Esophagus muscularis mucosa (tissue), 4 donors: Measurements from ENCODE around the gene NPPB. TPM values are rescaled to one million over a fixed set of nuclear protein-coding genes. Genes with fewer than 3 reads are reported as not detected.

Experiments
- DNase-seq: peaks from one replicate; pipeline ENCODE4 v3.0.0-alpha.2; 2017; ENCODE audit errors: extremely low spot score
- H3K27ac ChIP-seq, 4 donors: fragments of 200-600 bp; sonication (generic); replicated peaks in 1 of 4; 1 replicate in 3 of 4; 2 replicates in 1 of 4; pipeline ENCODE4 v1.5.1; 2016 to 2019; ENCODE audit warnings: mild to moderate bottlenecking in 1 of 4
- H3K27me3 ChIP-seq, 4 donors: fragments of 200-600 bp; sonication (generic); one replicate each; pipeline versions ENCODE4 v1.5.1 to v1.6.0; 2016 to 2019
- H3K36me3 ChIP-seq, 4 donors: fragments of 200-600 bp; sonication (generic); one replicate each; pipeline ENCODE4 v1.5.1; 2016 to 2019
- H3K4me1 ChIP-seq, 4 donors: fragments of 200-600 bp; sonication (generic); one replicate each; pipeline ENCODE4 v1.5.1; 2016 to 2019
- H3K4me3 ChIP-seq, 4 donors: fragments of 200-600 bp; sonication (generic); 1 replicate in 2 of 4; 2 replicates in 2 of 4; pipeline ENCODE4 v1.5.1; 2016 to 2019; ENCODE audit warnings: mild to moderate bottlenecking in 4 of 4, moderate library complexity in 1 of 4
- H3K9me3 ChIP-seq, 4 donors: fragments of 200-600 bp; sonication (generic); 1 replicate in 3 of 4; 2 replicates in 1 of 4; pipeline ENCODE4 v1.5.1; 2016 to 2019
- CTCF ChIP-seq, 3 experiments: fragments of 200-600 bp in 2 of 3; fragments of 450-650 bp in 1 of 3; sonication (generic) in 2 of 3; IDR thresholded peaks; one replicate each; pipeline ENCODE4 v1.5.1; 2017 to 2019; ENCODE audit warnings: antibody characterized with exemption in 3 of 3, mild to moderate bottlenecking in 2 of 3, moderate library complexity in 1 of 3
- EP300 ChIP-seq: sonication (generic); formaldehyde crosslinking; IDR thresholded peaks from one replicate; pipeline ENCODE4 v1.6.1; 2017; ENCODE audit warnings: antibody characterized with exemption
- POLR2A ChIP-seq: fragments of 450-650 bp; IDR thresholded peaks from one replicate; pipeline ENCODE4 v1.6.1; 2017; ENCODE audit warnings: antibody characterized with exemption, moderate library complexity, mild to moderate bottlenecking, low read depth
- POLR2AphosphoS5 ChIP-seq, 2 donors: sonication (generic); formaldehyde crosslinking; IDR thresholded peaks; one replicate each; pipeline ENCODE4 v1.6.1; 2017; ENCODE audit warnings: antibody characterized with exemption in 2 of 2
- WGBS: methylation state at CpG from one replicate; pipeline ENCODE4 v1.1.5; 2018; 5-methylcytosine and 5-hydroxymethylcytosine counted together
- intact Hi-C: fragments of 100-400 bp; cut with DNase I; formaldehyde crosslinking; loops from one replicate; pipeline ENCODE4 v1.15.1; 2023
- small RNA-seq, 3 donors: library from RNA; depleted of rRNA; stranded (forward); fragments of <200 nt; gene quantifications; one replicate each; pipeline ENCODE3, GENCODE V24; 2016
- total RNA-seq, 4 donors: library from RNA; depleted of rRNA; stranded (reverse); fragments of >200 nt; gene quantifications; one replicate each; pipeline versions ENCODE4 v1.1.0 to v1.2.1, GENCODE V29; 2016

The NPPB gene
- total RNA-seq, 4 donors from 2014 or later: not detected

DNA sequence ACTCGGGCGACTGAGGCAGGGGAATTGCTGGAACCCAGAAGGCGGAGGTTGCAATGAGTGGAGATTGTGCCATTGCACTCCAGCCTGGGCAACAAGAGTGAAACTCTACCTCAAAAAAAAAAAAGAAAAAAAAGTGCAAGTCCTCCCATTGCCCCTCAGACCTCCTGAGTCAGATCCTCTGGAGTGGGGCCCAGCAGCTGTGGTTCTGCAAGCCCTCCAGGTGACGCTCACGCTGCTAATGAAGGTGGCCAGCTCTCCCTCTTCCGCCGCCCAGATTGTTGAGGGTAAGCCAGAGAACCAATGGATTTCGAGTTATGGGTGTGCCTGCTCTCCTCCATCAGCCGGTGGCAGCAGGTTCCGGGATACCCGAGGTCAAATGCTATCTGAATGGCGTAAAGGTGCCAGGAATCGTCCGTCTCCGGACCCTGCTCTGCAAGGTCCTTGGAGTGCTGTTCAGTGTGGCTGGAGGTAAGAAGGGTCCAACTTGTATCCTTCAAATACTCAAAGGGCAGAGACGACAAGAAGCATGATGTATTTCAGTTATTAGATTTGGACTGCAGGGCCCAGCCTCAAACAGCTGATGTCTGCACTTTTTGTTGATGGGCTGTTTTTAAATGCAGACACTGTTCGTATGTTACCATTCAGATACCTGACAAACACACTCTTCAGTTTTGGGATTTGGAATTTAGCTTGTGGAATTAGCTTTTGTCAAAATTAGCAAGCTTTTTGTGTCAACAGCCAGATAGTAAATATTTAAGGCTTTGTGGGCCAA is 35.2 kb downstream of the NPPB start:
- H3K36me3 ChIP-seq: peaks cover 61 to 100% (median 89%) of the 10 kb centered on the region in 4 donors
- no peak overlapping the region for H3K27ac ChIP-seq
- DNase-seq: no peak
- peaks cover 0 to 5% (median 0%) of the 10 kb centered on the region in 4 donors for H3K4me1 ChIP-seq
- TF ChIP-seq POLR2A (no peak), CTCF (IDR thresholded peaks at IDR 0.05) (no peak), POLR2AphosphoS5 (IDR thresholded peaks at IDR 0.05) (no peak), EP300 (no peak)
- H3K9me3 ChIP-seq: no peaks in the 10 kb centered on the region
- intact Hi-C loops: no loop called here
- 91% methylated on average over 17 of the region's 17 CpGs for WGBS
- H3K4me3 ChIP-seq: no peak overlapping the region
- no peaks in the 10 kb centered on the region for H3K27me3 ChIP-seq

DNA sequence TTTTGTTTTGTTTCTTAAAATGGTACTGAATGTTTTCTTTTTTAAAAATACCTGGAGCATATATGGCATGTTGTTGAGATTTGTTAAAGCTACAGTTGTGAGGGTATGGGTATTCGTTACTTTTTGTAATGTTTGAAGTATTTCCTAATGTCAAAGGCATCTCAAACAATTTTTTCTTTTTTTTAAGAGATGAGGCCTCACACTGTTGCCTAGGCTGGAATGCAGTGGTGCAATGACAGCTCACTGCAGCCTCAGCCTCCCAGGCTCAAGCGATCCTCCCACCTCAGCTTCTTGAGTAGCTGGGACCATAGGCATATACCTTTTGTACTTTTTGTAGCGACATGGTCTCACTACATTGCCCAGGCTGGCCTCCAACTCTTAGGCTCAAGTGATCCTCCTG is 36.7 kb downstream of the NPPB start:
- Histone ChIP-seq H3K9me3 (no peaks in the 10 kb centered on the region), H3K27ac (no peak overlapping the region), H3K27me3 (no peaks in the 10 kb centered on the region), H3K4me3 (no peak overlapping the region), H3K36me3 (peaks cover 53 to 100% (median 89%) of the 10 kb centered on the region in 4 donors), H3K4me1 (peaks cover 0 to 5% (median 0%) of the 10 kb centered on the region in 4 donors)
- no peak for TF ChIP-seq EP300
- TF ChIP-seq CTCF (IDR thresholded peaks at IDR 0.05): no peak
- no peak for TF ChIP-seq POLR2A
- TF ChIP-seq POLR2AphosphoS5 (IDR thresholded peaks at IDR 0.05): no peak
- DNase-seq: no peak
- intact Hi-C loops: no loop called here
- 85% methylated on average over 3 of the region's 3 CpGs for WGBS

- 91% methylated on average over 12 of the region's 12 CpGs for WGBS
Measured at GRCh38 chr1:11817192-11817591, 41.6 kb downstream of the NPPB start.

DNA sequence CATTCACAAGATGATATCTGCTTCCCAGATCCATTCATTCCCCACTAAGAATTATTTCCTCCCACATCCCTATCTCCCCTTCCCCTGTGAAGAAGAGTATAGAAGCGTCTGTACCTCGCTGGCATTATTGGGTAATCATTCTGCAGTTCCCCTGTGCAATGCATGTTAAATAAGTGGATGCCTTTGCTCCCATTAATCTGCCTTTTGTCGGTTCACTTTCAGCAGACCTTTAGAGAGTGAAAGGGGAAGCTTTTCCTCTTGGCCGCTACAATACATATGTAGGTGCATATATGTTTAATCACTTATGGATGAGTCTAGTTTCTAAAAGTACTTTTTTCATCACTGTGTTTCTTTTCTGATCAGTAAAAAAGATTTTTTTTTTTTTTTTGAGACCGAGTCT is 45.7 kb downstream of the NPPB start:
- intact Hi-C loops: no loop called here
- no peak overlapping the region for H3K4me3 ChIP-seq
- H3K9me3 ChIP-seq: no peaks in the 10 kb centered on the region
- WGBS: 86% methylated on average over 5 of the region's 5 CpGs
- H3K27me3 ChIP-seq: no peaks in the 10 kb centered on the region
- no peak overlapping the region for H3K27ac ChIP-seq
- peaks cover 31 to 78% (median 65%) of the 10 kb centered on the region in 4 donors for H3K36me3 ChIP-seq
- TF ChIP-seq POLR2A (no peak), CTCF (IDR thresholded peaks at IDR 0.05) (no peak), EP300 (no peak), POLR2AphosphoS5 (IDR thresholded peaks at IDR 0.05) (no peak)
- H3K4me1 ChIP-seq: peaks cover 0 to 14% (median 14%) of the 10 kb centered on the region in 4 donors
- no peak for DNase-seq

More at GRCh38 chr1:11817192-11817591, 41.6 kb downstream of the NPPB start:
- intact Hi-C loops: no loop called here
- no peak overlapping the region for H3K4me3 ChIP-seq
- no peaks in the 10 kb centered on the region for H3K27me3 ChIP-seq
- TF ChIP-seq EP300 (no peak), POLR2A (no peak), POLR2AphosphoS5 (IDR thresholded peaks at IDR 0.05) (no peak), CTCF (IDR thresholded peaks at IDR 0.05) (no peak)
- no peak overlapping the region for H3K27ac ChIP-seq
- no peak for DNase-seq
- H3K9me3 ChIP-seq: no peaks in the 10 kb centered on the region
- H3K4me1 ChIP-seq: peaks cover 0 to 5% (median 0%) of the 10 kb centered on the region in 4 donors
- peaks cover 37 to 84% (median 74%) of the 10 kb centered on the region in 4 donors for H3K36me3 ChIP-seq

Small RNAs within 50 kb of the gene (small RNA-seq; reads per million reads assigned to genes)
- 0 reads per million in 3 donors for gene RF02156
- 0 reads per million in 3 donors for gene RF02157
- 0 reads per million in 3 donors for gene RF02158

Other genes starting within 250 kb of the NPPB start
- gene FBXO2, start 204.5 kb downstream of the NPPB start, total RNA-seq: 10 to 100 TPM in 2 of 4 donors, 1 to 10 TPM in 2; 3.1 to 12.0 (median 8.3) TPM
- 10 to 100 TPM; 13.3 to 19.8 (median 16.1) TPM for gene FBXO44, start 204.1 kb downstream of the NPPB start, total RNA-seq
- 10 to 100 TPM; 12.9 to 21.9 (median 15.2) TPM for gene FBXO6, start 194.7 kb downstream of the NPPB start, total RNA-seq
- 10 to 100 TPM; 31.6 to 51.7 (median 42.4) TPM for gene MAD2L2, start 177.8 kb downstream of the NPPB start, total RNA-seq
- under 1 TPM in 2 of 4 donors, not detected in 2; under 0.01 to 0.06 TPM for gene DRAXIN, start 167.2 kb downstream of the NPPB start, total RNA-seq
- gene AGTRAP, start 122.8 kb downstream of the NPPB start, total RNA-seq: 10 to 100 TPM; 31.6 to 73.4 (median 45.6) TPM
- 1 to 10 TPM in 2 of 4 donors, not detected in 2; 2.3 to 4.3 TPM for gene C1orf167, start 96.8 kb downstream of the NPPB start, total RNA-seq
- gene MTHFR, start 53.0 kb downstream of the NPPB start, total RNA-seq: 10 to 100 TPM; 23.4 to 38.6 (median 26.8) TPM
- 10 to 100 TPM; 12.5 to 19.7 (median 15.5) TPM for gene CLCN6, start 52.8 kb downstream of the NPPB start, total RNA-seq
- gene NPPA, start 11.2 kb downstream of the NPPB start, total RNA-seq: 1 to 10 TPM in 1 of 4 donors, not detected in 3; 1.7 TPM
- 100 to 1,000 TPM in 2 of 4 donors, 10 to 100 TPM in 2; 77.7 to 145 (median 104) TPM for gene KIAA2013, start 67.5 kb upstream of the NPPB start, total RNA-seq
- gene PLOD1, start 75.8 kb upstream of the NPPB start, total RNA-seq: 100 to 1,000 TPM in 1 of 4 donors, 10 to 100 TPM in 3; 67.5 to 111 (median 75.0) TPM
- 100 to 1,000 TPM; 166 to 242 (median 191) TPM for gene MFN2, start 121.5 kb upstream of the NPPB start, total RNA-seq
- gene MIIP, start 160.6 kb upstream of the NPPB start, total RNA-seq: 10 to 100 TPM; 30.7 to 52.3 (median 39.8) TPM
- gene TNFRSF8, start 204.4 kb upstream of the NPPB start, total RNA-seq: 1 to 10 TPM in 3 of 4 donors, under 1 TPM in 1; 0.83 to 2.8 (median 2.3) TPM